Epidermal melanocyte (primary cell): ENCODE results near the gene ENOX2.
"Not testable (repeated sequence)": the region's sequence is repeated elsewhere in the genome, so short reads cannot be mapped to it uniquely, and the experiment has no call there.

Experiments
- DNase-seq: peaks from one replicate; pipeline ENCODE4 v3.0.0; 2011; ENCODE audit warnings: low spot score; ENCODE audit not compliant: insufficient read length

ENOX2 gene

DNA sequence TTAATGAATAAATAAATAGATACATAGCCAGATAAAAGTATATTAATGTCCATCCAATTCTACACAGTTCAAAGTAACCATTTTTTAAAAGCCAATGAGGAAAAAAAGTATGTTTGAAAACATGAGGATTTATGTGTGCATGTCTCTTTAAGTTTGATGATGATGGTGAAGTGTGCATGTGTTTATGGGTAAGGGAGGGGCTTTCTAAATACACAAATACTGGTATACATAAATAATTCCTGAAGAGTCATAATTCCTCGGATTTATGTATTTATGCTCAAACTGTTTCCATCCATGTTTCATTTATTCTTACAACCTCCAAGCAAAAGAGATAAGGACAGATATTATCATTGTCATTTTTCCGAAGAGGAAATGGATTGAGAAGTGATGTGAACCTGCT is 75.4 kb downstream of the ENOX2 start:
- DNase-seq, result no peak

- DNase-seq, result no peak
These were observed 76.8 kb downstream of the ENOX2 start for GRCh38 chrX:130826249-130826648.

GRCh38 chrX:130825525-130825924 is 77.5 kb downstream of the ENOX2 start:
- DNase-seq, result no peak

DNA sequence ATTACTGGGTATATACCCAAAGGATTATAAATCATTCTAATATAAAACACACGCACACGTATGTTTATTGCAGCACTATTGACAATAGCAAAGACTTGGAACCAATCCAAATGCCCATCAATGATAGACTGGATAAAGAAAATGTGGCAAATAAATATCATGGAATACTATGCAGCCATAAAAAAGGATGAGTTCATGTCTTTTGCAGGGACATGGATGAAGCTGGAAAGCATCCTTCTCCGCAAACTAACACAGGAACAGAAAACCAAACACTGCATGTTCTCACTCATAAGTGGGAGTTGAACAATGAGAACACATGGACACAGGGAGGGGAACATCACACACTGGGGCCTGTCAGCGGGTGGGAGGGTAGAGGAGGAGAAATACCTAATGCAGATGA is 83.6 kb downstream of the ENOX2 start:
- DNase-seq, result not testable (repeated sequence)

DNA sequence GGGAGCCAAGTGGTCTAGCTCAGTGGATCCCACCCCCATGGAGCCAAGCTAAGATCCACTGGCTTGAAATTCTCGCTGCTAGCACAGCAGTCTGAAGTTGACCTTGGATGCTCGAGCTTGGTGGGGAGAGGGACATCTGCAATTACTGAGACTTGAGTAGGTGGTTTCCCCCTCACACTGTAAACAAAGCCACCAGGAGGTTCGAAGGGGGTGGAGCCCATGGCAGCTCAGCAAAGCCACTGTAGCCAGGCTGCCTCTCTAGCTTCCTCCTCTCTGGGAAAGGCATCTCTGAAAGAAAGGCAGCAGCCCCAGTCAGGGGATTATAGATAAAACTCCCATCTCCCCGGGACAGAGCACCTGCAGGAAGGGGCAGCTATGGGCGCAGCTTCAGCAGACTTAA is 89.1 kb downstream of the ENOX2 start:
- DNase-seq, result not testable (repeated sequence)

DNA sequence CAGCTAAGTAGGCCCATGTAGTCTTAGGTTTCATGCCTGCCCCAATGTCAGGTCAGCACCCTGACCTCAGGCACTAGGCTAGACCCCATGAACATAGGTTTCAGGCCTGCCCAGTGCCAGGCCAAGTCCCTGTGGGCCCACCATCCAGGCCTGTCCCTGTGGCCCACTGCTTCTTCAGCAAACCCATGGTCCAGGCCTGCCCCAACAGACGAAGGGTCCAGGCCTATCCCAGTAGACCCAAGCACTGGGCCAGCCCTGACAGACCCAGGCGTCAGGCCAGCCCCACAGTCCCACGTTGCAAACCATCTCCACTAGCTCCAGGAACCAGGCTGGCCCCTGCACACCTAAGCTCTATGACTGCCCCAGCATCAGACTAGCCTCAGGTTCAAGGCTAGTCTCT is 92.4 kb downstream of the ENOX2 start:
- no peak for DNase-seq

DNA sequence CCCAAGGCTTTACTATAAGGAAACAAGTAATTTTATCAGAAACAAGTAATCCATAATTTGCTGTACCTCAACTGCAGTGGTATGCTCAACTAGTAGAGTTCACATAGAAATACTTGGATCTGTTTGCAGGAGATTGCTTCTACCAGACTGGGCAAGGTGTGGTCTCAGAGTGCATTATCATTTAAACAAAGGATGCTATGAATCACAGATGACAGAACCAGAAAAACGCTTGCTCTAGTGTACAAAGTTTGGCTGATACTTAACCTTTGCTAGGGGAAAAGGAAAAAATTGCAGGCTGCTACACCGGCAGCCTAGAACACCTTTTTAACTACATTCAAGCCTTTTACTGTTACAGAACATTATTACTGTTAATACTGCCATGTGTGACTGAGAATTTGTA is 97.1 kb downstream of the ENOX2 start:
- no peak for DNase-seq

- no peak for DNase-seq
These were observed 99.5 kb downstream of the ENOX2 start for GRCh38 chrX:130803537-130803936.

GRCh38 chrX:130801901-130802300 is 101.1 kb downstream of the ENOX2 start:
- no peak for DNase-seq

DNA sequence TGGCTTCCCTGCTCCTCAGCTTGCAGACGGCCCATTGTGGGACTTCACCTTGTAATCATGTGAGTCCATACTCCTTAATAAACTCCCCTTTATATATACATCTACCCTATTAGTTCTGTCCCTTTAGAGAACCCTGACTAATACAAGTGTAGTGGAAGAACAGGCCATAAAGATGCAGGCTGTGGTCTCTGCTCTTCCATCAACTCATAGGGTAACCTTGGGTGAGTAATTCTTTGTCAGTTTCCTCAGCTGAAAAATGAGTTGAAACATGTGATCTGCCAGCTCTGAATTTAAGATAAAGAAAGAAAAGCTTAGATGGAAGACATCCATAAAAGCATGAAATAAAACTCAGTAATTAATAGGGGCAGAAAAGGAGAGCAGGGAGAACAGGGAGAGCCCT is 103.6 kb downstream of the ENOX2 start:
- no peak for DNase-seq

- DNase-seq, result no peak
These were observed 109.0 kb downstream of the ENOX2 start for GRCh38 chrX:130793975-130794374.

GRCh38 chrX:130791870-130792269 is 111.1 kb downstream of the ENOX2 start:
- not testable (repeated sequence) for DNase-seq

GRCh38 chrX:130789793-130790192 is 113.2 kb downstream of the ENOX2 start:
- no peak for DNase-seq

GRCh38 chrX:130788786-130789581 is 114.0 kb downstream of the ENOX2 start:
- no peak for DNase-seq

DNA sequence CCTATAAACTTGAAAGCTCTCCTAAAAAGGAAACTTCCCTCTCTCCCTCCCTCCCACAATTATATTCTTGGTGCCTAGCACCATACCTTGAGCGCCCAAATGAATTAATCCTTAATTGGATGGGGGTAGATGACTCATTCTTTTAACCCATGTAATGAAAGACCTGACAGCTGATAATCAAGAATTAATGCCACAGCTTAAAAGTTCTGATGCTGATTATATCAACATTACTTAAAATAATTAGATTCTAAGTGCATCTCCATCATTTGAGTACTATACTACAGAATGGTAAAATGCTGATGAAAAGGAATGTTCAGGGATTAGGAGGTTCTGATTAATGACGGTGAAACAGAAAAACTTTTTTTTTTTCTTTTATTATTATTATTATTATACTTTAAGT is 117.0 kb downstream of the ENOX2 start:
- DNase-seq, result no peak

DNA sequence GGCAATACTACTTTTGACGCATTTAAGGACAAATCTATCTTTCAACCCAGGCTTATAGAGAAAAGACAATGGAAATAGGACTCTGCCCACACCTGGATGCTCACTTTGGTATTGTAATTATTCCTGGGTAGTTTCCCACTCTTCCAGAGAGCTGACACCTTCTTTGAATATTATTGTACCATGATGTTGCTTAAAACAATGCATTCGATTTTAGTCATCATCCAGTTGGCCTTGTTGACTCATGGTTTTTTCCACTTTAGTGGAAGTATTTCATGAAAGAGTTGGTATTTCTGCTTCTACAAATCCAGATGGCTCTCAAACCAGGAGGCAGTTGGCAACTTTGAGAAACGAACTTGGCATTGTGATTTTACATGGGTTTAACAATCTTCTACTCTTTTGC is 124.2 kb downstream of the ENOX2 start:
- DNase-seq, result no peak

- no peak for DNase-seq
These were observed 127.2 kb downstream of the ENOX2 start for GRCh38 chrX:130775849-130776248.

GRCh38 chrX:130772776-130773143 is 130.2 kb downstream of the ENOX2 start:
- no peak for DNase-seq

- DNase-seq, result no peak
These were observed 130.8 kb downstream of the ENOX2 start for GRCh38 chrX:130772105-130772775.

DNA sequence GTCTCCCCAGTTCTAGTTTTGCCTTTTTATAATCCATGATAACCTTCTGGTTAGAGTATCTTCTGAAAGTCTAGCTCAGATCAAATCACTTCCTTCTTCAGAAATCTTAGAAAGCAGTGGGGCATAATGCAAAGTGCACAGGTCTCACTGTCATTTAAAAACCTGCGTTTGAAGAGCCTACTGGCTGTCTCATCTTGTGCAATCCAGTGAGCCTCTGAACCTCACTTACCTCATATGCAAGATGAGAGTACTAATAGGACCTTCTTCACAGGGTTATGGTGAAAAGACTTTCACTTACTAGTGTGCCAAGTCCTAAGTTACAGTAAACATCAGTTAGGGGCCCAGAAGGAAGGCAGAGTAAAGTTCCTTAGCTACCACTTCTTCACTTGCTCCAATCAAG is 131.4 kb downstream of the ENOX2 start:
- DNase-seq, result no peak

- DNase-seq, result no peak
These were observed 131.8 kb downstream of the ENOX2 start for GRCh38 chrX:130771230-130771629.

GRCh38 chrX:130770615-130771014 is 132.4 kb downstream of the ENOX2 start:
- DNase-seq, result no peak

- DNase-seq, result no peak
These were observed 133.2 kb downstream of the ENOX2 start for GRCh38 chrX:130769835-130770234.
